ENCODE data around the gene TSPAN16. TPM values are rescaled to one million over a fixed set of nuclear protein-coding genes. Genes with fewer than 3 reads are reported as not detected.

Gene TSPAN16
- total and polyA plus RNA-seq, 2 of the 13 experiments (the other 11 are each of a cell fraction or from before 2014, with no cell fraction given): not detected

DNA sequence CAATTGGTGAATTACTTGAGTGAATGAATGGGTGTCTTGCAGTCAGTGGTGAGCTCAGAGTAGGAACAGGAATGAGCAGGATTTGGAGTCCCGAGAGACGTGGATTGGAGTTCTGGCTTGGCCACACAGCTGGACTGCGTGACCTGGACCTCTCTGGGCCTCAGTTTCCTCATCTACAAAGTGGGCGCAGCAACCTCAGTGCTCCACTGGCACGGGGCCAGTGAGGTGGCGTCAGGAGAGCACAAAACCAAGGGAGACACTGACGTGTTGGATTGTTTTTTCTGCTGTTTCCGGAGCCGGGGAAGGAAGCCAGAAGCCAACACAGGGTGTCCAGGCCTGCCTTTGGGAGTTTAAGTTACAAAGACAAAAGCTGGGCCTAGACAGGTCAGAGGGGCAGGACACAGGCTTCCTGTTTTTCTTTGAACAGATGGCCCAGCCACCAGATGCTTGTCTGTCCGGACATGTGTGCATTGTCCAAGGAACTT lies 27.1 kb upstream of the TSPAN16 start (continued):
- TF ChIP-seq, protein P1, sequence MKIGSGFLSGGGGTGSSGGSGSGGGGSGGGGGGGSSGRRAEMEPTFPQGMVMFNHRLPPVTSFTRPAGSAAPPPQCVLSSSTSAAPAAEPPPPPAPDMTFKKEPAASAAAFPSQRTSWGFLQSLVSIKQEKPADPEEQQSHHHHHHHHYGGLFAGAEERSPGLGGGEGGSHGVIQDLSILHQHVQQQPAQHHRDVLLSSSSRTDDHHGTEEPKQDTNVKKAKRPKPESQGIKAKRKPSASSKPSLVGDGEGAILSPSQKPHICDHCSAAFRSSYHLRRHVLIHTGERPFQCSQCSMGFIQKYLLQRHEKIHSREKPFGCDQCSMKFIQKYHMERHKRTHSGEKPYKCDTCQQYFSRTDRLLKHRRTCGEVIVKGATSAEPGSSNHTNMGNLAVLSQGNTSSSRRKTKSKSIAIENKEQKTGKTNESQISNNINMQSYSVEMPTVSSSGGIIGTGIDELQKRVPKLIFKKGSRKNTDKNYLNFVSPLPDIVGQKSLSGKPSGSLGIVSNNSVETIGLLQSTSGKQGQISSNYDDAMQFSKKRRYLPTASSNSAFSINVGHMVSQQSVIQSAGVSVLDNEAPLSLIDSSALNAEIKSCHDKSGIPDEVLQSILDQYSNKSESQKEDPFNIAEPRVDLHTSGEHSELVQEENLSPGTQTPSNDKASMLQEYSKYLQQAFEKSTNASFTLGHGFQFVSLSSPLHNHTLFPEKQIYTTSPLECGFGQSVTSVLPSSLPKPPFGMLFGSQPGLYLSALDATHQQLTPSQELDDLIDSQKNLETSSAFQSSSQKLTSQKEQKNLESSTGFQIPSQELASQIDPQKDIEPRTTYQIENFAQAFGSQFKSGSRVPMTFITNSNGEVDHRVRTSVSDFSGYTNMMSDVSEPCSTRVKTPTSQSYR (CRISPR knock-in tag; IDR thresholded peaks at IDR 0.05; ENCODE audit: borderline replicate concordance): no peak
- TF ChIP-seq PCBP2 (optimal IDR thresholded peaks at IDR 0.05; ENCODE audit: low read depth, low read length, poor library complexity, severe bottlenecking) (no peak), ZKSCAN1 (IDR thresholded peaks at IDR 0.05; ENCODE audit: low read length) (no peak), MTF1 (CRISPR knock-in tag; IDR thresholded peaks at IDR 0.05) (no peak), MATR3 (CRISPR knock-in tag; IDR thresholded peaks at IDR 0.05) (no peak), NAIF1 (CRISPR knock-in tag; IDR thresholded peaks at IDR 0.05; ENCODE audit: borderline replicate concordance) (no peak), PITX1 (CRISPR knock-in tag; IDR thresholded peaks at IDR 0.05) (no peak), ZNF746 (CRISPR knock-in tag; IDR thresholded peaks at IDR 0.05) (no peak), ZNF563 (CRISPR knock-in tag; IDR thresholded peaks at IDR 0.05) (no peak), KDM6A (CRISPR knock-in tag; IDR thresholded peaks at IDR 0.05; ENCODE audit: low read depth) (no peak), ZNF761 (CRISPR knock-in tag; conservative IDR thresholded peaks at IDR 0.05) (no peak), KDM5B (CRISPR knock-in tag; IDR thresholded peaks at IDR 0.05; ENCODE audit: borderline replicate concordance) (no peak), NFATC3 (CRISPR knock-in tag; IDR thresholded peaks at IDR 0.05) (no peak)
- TF ChIP-seq, protein P2, sequence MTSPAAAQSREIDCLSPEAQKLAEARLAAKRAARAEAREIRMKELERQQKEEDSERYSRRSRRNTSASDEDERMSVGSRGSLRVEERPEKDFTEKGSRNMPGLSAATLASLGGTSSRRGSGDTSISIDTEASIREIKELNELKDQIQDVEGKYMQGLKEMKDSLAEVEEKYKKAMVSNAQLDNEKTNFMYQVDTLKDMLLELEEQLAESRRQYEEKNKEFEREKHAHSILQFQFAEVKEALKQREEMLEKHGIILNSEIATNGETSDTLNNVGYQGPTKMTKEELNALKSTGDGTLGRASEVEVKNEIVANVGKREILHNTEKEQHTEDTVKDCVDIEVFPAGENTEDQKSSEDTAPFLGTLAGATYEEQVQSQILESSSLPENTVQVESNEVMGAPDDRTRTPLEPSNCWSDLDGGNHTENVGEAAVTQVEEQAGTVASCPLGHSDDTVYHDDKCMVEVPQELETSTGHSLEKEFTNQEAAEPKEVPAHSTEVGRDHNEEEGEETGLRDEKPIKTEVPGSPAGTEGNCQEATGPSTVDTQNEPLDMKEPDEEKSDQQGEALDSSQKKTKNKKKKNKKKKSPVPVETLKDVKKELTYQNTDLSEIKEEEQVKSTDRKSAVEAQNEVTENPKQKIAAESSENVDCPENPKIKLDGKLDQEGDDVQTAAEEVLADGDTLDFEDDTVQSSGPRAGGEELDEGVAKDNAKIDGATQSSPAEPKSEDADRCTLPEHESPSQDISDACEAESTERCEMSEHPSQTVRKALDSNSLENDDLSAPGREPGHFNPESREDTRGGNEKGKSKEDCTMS (CRISPR knock-in tag; conservative IDR thresholded peaks at IDR 0.05): no peak
- TF ChIP-seq, protein P3, sequence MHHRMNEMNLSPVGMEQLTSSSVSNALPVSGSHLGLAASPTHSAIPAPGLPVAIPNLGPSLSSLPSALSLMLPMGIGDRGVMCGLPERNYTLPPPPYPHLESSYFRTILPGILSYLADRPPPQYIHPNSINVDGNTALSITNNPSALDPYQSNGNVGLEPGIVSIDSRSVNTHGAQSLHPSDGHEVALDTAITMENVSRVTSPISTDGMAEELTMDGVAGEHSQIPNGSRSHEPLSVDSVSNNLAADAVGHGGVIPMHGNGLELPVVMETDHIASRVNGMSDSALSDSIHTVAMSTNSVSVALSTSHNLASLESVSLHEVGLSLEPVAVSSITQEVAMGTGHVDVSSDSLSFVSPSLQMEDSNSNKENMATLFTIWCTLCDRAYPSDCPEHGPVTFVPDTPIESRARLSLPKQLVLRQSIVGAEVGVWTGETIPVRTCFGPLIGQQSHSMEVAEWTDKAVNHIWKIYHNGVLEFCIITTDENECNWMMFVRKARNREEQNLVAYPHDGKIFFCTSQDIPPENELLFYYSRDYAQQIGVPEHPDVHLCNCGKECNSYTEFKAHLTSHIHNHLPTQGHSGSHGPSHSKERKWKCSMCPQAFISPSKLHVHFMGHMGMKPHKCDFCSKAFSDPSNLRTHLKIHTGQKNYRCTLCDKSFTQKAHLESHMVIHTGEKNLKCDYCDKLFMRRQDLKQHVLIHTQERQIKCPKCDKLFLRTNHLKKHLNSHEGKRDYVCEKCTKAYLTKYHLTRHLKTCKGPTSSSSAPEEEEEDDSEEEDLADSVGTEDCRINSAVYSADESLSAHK (CRISPR knock-in tag; IDR thresholded peaks at IDR 0.05; ENCODE audit: borderline replicate concordance): no peak
- TF ChIP-seq, protein P4, sequence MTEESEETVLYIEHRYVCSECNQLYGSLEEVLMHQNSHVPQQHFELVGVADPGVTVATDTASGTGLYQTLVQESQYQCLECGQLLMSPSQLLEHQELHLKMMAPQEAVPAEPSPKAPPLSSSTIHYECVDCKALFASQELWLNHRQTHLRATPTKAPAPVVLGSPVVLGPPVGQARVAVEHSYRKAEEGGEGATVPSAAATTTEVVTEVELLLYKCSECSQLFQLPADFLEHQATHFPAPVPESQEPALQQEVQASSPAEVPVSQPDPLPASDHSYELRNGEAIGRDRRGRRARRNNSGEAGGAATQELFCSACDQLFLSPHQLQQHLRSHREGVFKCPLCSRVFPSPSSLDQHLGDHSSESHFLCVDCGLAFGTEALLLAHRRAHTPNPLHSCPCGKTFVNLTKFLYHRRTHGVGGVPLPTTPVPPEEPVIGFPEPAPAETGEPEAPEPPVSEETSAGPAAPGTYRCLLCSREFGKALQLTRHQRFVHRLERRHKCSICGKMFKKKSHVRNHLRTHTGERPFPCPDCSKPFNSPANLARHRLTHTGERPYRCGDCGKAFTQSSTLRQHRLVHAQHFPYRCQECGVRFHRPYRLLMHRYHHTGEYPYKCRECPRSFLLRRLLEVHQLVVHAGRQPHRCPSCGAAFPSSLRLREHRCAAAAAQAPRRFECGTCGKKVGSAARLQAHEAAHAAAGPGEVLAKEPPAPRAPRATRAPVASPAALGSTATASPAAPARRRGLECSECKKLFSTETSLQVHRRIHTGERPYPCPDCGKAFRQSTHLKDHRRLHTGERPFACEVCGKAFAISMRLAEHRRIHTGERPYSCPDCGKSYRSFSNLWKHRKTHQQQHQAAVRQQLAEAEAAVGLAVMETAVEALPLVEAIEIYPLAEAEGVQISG (CRISPR knock-in tag; IDR thresholded peaks at IDR 0.05): peak; percentile 38; the same call in 1 of the 2 replicates
- TF ChIP-seq, protein P5, sequence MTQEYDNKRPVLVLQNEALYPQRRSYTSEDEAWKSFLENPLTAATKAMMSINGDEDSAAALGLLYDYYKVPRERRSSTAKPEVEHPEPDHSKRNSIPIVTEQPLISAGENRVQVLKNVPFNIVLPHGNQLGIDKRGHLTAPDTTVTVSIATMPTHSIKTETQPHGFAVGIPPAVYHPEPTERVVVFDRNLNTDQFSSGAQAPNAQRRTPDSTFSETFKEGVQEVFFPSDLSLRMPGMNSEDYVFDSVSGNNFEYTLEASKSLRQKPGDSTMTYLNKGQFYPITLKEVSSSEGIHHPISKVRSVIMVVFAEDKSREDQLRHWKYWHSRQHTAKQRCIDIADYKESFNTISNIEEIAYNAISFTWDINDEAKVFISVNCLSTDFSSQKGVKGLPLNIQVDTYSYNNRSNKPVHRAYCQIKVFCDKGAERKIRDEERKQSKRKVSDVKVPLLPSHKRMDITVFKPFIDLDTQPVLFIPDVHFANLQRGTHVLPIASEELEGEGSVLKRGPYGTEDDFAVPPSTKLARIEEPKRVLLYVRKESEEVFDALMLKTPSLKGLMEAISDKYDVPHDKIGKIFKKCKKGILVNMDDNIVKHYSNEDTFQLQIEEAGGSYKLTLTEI (CRISPR knock-in tag; conservative IDR thresholded peaks at IDR 0.05): no peak
